HepG2 (cell line): ENCODE measurements around the gene APLP1. TPM values are rescaled to one million over a fixed set of nuclear protein-coding genes. Genes with fewer than 3 reads are reported as not detected.

ENCODE experiments used
- AFF4 ChIP-seq: sonication (generic); formaldehyde crosslinking; IDR thresholded peaks from 2 replicates; pipeline ENCODE4 v1.4.0; 2020; ENCODE audit warnings: missing genetic modification reagents
- ARID2 ChIP-seq: sonication (generic); formaldehyde crosslinking; IDR thresholded peaks from 2 replicates; pipeline ENCODE4 v1.8.1; 2022; ENCODE audit warnings: mild to moderate bottlenecking, missing genetic modification reagents, borderline replicate concordance
- ARNT ChIP-seq: fragments of 450-650 bp; IDR thresholded peaks from 2 replicates; pipeline ENCODE4 v1.6.1; 2017
- BRD4 ChIP-seq: sonication (generic); formaldehyde crosslinking; IDR thresholded peaks from 2 replicates; pipeline ENCODE4 v1.4.0; 2020; ENCODE audit warnings: missing genetic modification reagents
- CEBPG ChIP-seq: IDR thresholded peaks from 2 replicates; pipeline ENCODE4 v1.6.1; 2016
- DR1 ChIP-seq: sonication (generic); formaldehyde crosslinking; IDR thresholded peaks from 2 replicates; pipeline ENCODE4 v1.8.0; 2021; ENCODE audit warnings: mild to moderate bottlenecking, missing genetic modification reagents, inconsistent platforms
- EHMT2 ChIP-seq: fragments of 200-600 bp; sonication (generic); IDR thresholded peaks from 2 replicates; pipeline ENCODE4 v1.7.0; 2017; ENCODE audit warnings: antibody characterized with exemption, low read depth, low read length, borderline replicate concordance
- FIP1L1 ChIP-seq: fragments of 200-400 bp; formaldehyde crosslinking; IDR thresholded peaks from 2 replicates; pipeline ENCODE4 v1.6.1; 2018; ENCODE audit warnings: low read depth, mild to moderate bottlenecking, low read length, moderate library complexity, borderline replicate concordance; ENCODE audit not compliant: insufficient read depth
- JDP2 ChIP-seq: sonication (generic); formaldehyde crosslinking; IDR thresholded peaks from 2 replicates; pipeline ENCODE4 v1.8.1; 2022; ENCODE audit warnings: missing genetic modification reagents, borderline replicate concordance
- KDM2A ChIP-seq: sonication (generic); formaldehyde crosslinking; IDR thresholded peaks from 2 replicates; pipeline ENCODE4 v1.4.0; 2020; ENCODE audit warnings: low read depth, missing genetic modification reagents, borderline replicate concordance
- SPEN ChIP-seq: sonication (generic); formaldehyde crosslinking; IDR thresholded peaks from 2 replicates; pipeline ENCODE4 v1.5.1; 2020; ENCODE audit warnings: low read depth, mild to moderate bottlenecking, missing genetic modification reagents
- SYNCRIP ChIP-seq: fragments of 200-400 bp; formaldehyde crosslinking; IDR thresholded peaks from 2 replicates; pipeline ENCODE4 v1.6.1; 2018; ENCODE audit warnings: mild to moderate bottlenecking, low read depth, low read length; ENCODE audit not compliant: insufficient read depth
- TAF1 ChIP-seq: sonication (generic); formaldehyde crosslinking; IDR thresholded peaks from 2 replicates; pipeline ENCODE4 v1.4.0; 2020; ENCODE audit warnings: missing genetic modification reagents
- TBP ChIP-seq: sonication (generic); formaldehyde crosslinking; IDR thresholded peaks from 2 replicates; pipeline ENCODE4 v1.5.0; 2020; ENCODE audit warnings: missing genetic modification reagents
- TCF12 ChIP-seq, 2 experiments: fragments of 450-650 bp in 1 of 2; sonication (generic) in 1 of 2; formaldehyde crosslinking in 1 of 2; IDR thresholded peaks; 2 replicates each; pipeline versions ENCODE4 v1.6.1 to v1.8.0; 2017 to 2022; ENCODE audit warnings: antibody characterized with exemption in 1 of 2, mild to moderate bottlenecking in 1 of 2, missing genetic modification reagents in 1 of 2, moderate library complexity in 1 of 2
- THAP11 ChIP-seq: IDR thresholded peaks from 2 replicates; pipeline ENCODE4 v1.6.1; 2016; ENCODE audit warnings: missing biosample characterization, missing genetic modification reagents
- THRA ChIP-seq: sonication (generic); formaldehyde crosslinking; IDR thresholded peaks from 2 replicates; pipeline ENCODE4 v1.4.0; 2020; ENCODE audit warnings: missing genetic modification reagents, borderline replicate concordance
- ZMYM4 ChIP-seq: sonication (generic); formaldehyde crosslinking; IDR thresholded peaks from 2 replicates; pipeline ENCODE4 v1.8.1; 2023; ENCODE audit warnings: mild to moderate bottlenecking, missing genetic modification reagents
- ZNF235 ChIP-seq: sonication (generic); formaldehyde crosslinking; IDR thresholded peaks from 2 replicates; pipeline ENCODE4 v1.8.1; 2023; ENCODE audit warnings: mild to moderate bottlenecking, missing genetic modification reagents, borderline replicate concordance
- ZNF552 ChIP-seq: sonication (generic); formaldehyde crosslinking; IDR thresholded peaks from 2 replicates; pipeline ENCODE4 v1.9.0; 2022; ENCODE audit warnings: missing genetic modification reagents, mild to moderate bottlenecking, borderline replicate concordance
- ZNF577 ChIP-seq: sonication (generic); formaldehyde crosslinking; IDR thresholded peaks from 2 replicates; pipeline ENCODE4 v1.4.0; 2020; ENCODE audit warnings: mild to moderate bottlenecking, low read depth, missing genetic modification reagents, borderline replicate concordance
- ZNF629 ChIP-seq: sonication (generic); formaldehyde crosslinking; conservative IDR thresholded peaks from 2 replicates; pipeline ENCODE4 v1.5.0; 2020; ENCODE audit warnings: missing genetic modification reagents
- ZNF660 ChIP-seq: sonication (generic); formaldehyde crosslinking; IDR thresholded peaks from 2 replicates; pipeline ENCODE4 v1.5.1; 2020; ENCODE audit warnings: mild to moderate bottlenecking, low read depth, missing genetic modification reagents, borderline replicate concordance
- ZNF724P ChIP-seq: sonication (generic); formaldehyde crosslinking; IDR thresholded peaks from 2 replicates; pipeline ENCODE4 v1.8.0; 2022; ENCODE audit warnings: missing genetic modification reagents, borderline replicate concordance
- ZNF766 ChIP-seq: sonication (generic); formaldehyde crosslinking; IDR thresholded peaks from 2 replicates; pipeline ENCODE4 v1.5.0; 2020; ENCODE audit warnings: missing genetic modification reagents, borderline replicate concordance
- ZNF841 ChIP-seq: sonication (generic); formaldehyde crosslinking; IDR thresholded peaks from 2 replicates; pipeline ENCODE4 v1.8.1; 2023; ENCODE audit warnings: missing genetic modification reagents, borderline replicate concordance
- ZNF850 ChIP-seq: sonication (generic); formaldehyde crosslinking; conservative IDR thresholded peaks from 2 replicates; pipeline ENCODE4 v1.9.0; 2021; ENCODE audit warnings: mild to moderate bottlenecking, missing genetic modification reagents
- polyA plus RNA-seq, 8 experiments: library from polyadenylated mRNA; depleted of rRNA in 3 of 8; stranded (reverse) in 7 of 8; unstranded in 1 of 8; fragments of >200 nt; fragmentation: Illumina TruSeq in 4 of 8; extraction: Trizol in 4 of 8; gene quantifications; 2 replicates each; pipeline versions ENCODE4 v1.2.1 to v1.2.3, GENCODE V29; 2011 to 2016; ENCODE audit warnings: low read depth in 4 of 8, missing spikeins in 1 of 8, mixed read lengths in 1 of 8; ENCODE audit not compliant: insufficient read depth in 1 of 8
- total RNA-seq, 5 experiments: library from RNA; depleted of rRNA; stranded (reverse); fragments of >200 nt; fragmentation: Illumina TruSeq; extraction: Trizol; gene quantifications; 2 replicates each; pipeline ENCODE4 v1.2.3, GENCODE V29; 2016; ENCODE audit warnings: low read depth in 1 of 5

The APLP1 gene
- total and polyA plus RNA-seq, 2 of the 13 experiments (the other 11 are each of a cell fraction or from before 2014, with no cell fraction given): 2.0 to 2.9 TPM

- TF ChIP-seq DR1 (CRISPR knock-in tag) (no peak), SPEN (CRISPR knock-in tag) (peak; percentile 72), JDP2 (peak; percentile 56; the same call in 1 of the 2 replicates), THRA (CRISPR knock-in tag) (peak; percentile 86; the same call in 1 of the 2 replicates), ZNF766 (CRISPR knock-in tag) (peak; percentile 91), TCF12 (IDR thresholded peaks at IDR 0.05) (no peak), TCF12 (CRISPR knock-in tag; IDR thresholded peaks at IDR 0.05) (0 out of 2 replicates have a peak, but pooled peaks have one; percentile 26), AFF4 (CRISPR knock-in tag) (no peak), BRD4 (CRISPR knock-in tag) (no peak), ZNF841 (CRISPR knock-in tag) (no peak), ARID2 (CRISPR knock-in tag) (no peak), ZNF552 (peak; percentile 68; the same call in 1 of the 2 replicates), CEBPG (CRISPR knock-in tag) (no peak), TAF1 (CRISPR knock-in tag) (no peak; the same call in 1 of the 2 replicates), ZNF235 (CRISPR knock-in tag) (no peak), TBP (CRISPR knock-in tag) (no peak), KDM2A (CRISPR knock-in tag) (peak; percentile 87), SYNCRIP (no peak), FIP1L1 (no peak), ZMYM4 (CRISPR knock-in tag) (peak; percentile 44; the same call in 1 of the 2 replicates), ZNF660 (CRISPR knock-in tag) (no peak), ZNF850 (CRISPR knock-in tag) (no peak), ZNF629 (CRISPR knock-in tag) (no peak), ZNF577 (CRISPR knock-in tag) (no peak), EHMT2 (peak; percentile 98), ZNF724P (CRISPR knock-in tag) (peak; percentile 87; the same call in 1 of the 2 replicates), ARNT (no peak), THAP11 (CRISPR knock-in tag) (peak; percentile 82)
Measured at GRCh38 chr19:35879770-35880317, 11.5 kb downstream of the APLP1 start (continued).
